VCaP (cell line): ENCODE results near the gene GSG1L2.

Experiments
- H3K27ac ChIP-seq: fragments of 450-650 bp; 2 replicates; pipeline ENCODE4 v1.5.1; 2017
- CTCF ChIP-seq: fragments of 450-650 bp; conservative IDR thresholded peaks from 2 replicates; pipeline ENCODE4 v1.5.1; 2017; ENCODE audit warnings: mild to moderate bottlenecking, moderate library complexity

GSG1L2 gene

GRCh38 chr17:9771465-9771864, 50.4 kb downstream of the GSG1L2 start:
- H3K27ac ChIP-seq: no peak overlapping the region
- no peak for TF ChIP-seq CTCF

GRCh38 chr17:9769036-9769695, 52.7 kb downstream of the GSG1L2 start:
- TF ChIP-seq CTCF: no peak
- no peak overlapping the region for H3K27ac ChIP-seq

- no peak overlapping the region for H3K27ac ChIP-seq
- peak; percentile 77 for TF ChIP-seq CTCF
Observed at GRCh38 chr17:9768381-9768934, 53.4 kb downstream of the GSG1L2 start.

- TF ChIP-seq CTCF: no peak
- no peak overlapping the region for H3K27ac ChIP-seq
Observed at GRCh38 chr17:9767432-9767991, 54.4 kb downstream of the GSG1L2 start.

- no peak for TF ChIP-seq CTCF
- H3K27ac ChIP-seq: no peak overlapping the region
Observed at GRCh38 chr17:9766970-9767369, 54.9 kb downstream of the GSG1L2 start.

GRCh38 chr17:9765322-9765721, 56.6 kb downstream of the GSG1L2 start:
- TF ChIP-seq CTCF: no peak
- H3K27ac ChIP-seq: no peak overlapping the region

- H3K27ac ChIP-seq: no peak overlapping the region
Observed at GRCh38 chr17:9763643-9764042, 58.2 kb downstream of the GSG1L2 start.

More at GRCh38 chr17:9763643-9764042, 58.2 kb downstream of the GSG1L2 start:
- no peak for TF ChIP-seq CTCF
